HG02938 (cell line): ENCODE data around the gene FALEC.

ENCODE experiments used
- ATAC-seq: cut with Tn5 transposase; IDR thresholded peaks from one replicate; pipeline ENCODE4 v1.9.1; 2021; ENCODE audit warnings: mild to moderate bottlenecking, moderate library complexity; ENCODE audit not compliant: unreplicated experiment

Gene FALEC

GRCh38 chr1:150544204-150544603, 28.7 kb downstream of the FALEC start:
- ATAC-seq = no peak

GRCh38 chr1:150545486-150546032, 30.0 kb downstream of the FALEC start:
- ATAC-seq = no peak

- ATAC-seq = no peak
Measured at GRCh38 chr1:150546294-150546937, 30.9 kb downstream of the FALEC start.

- no peak for ATAC-seq
Measured at GRCh38 chr1:150548324-150548631, 32.7 kb downstream of the FALEC start.

- ATAC-seq = no peak
Measured at GRCh38 chr1:150548632-150549495, 33.3 kb downstream of the FALEC start, which contains the start of gene ADAMTSL4. Gene ADAMTSL4, plus strand, starts transcription at chr1:150549408. Its CDS starts 2,881 bp downstream, at chr1:150552289.

- no peak for ATAC-seq
Measured at GRCh38 chr1:150549496-150550221, 34.1 kb downstream of the FALEC start.

GRCh38 chr1:150550222-150551050, 34.9 kb downstream of the FALEC start:
- ATAC-seq = no peak

GRCh38 chr1:150551051-150551783, 35.7 kb downstream of the FALEC start:
- ATAC-seq = no peak

- no peak for ATAC-seq
Measured at GRCh38 chr1:150551784-150552127, 36.2 kb downstream of the FALEC start.

- no peak for ATAC-seq
Measured at GRCh38 chr1:150552128-150552910, 36.8 kb downstream of the FALEC start.

GRCh38 chr1:150552911-150553289, 37.3 kb downstream of the FALEC start:
- ATAC-seq = no peak

GRCh38 chr1:150553392-150554085, 38.0 kb downstream of the FALEC start:
- ATAC-seq = no peak

- no peak for ATAC-seq
Measured at GRCh38 chr1:150554086-150554452, 38.5 kb downstream of the FALEC start.

- ATAC-seq = no peak
Measured at GRCh38 chr1:150555198-150555970, 39.8 kb downstream of the FALEC start.

- ATAC-seq = no peak
Measured at GRCh38 chr1:150555971-150556865, 40.7 kb downstream of the FALEC start.

- ATAC-seq = no peak
Measured at GRCh38 chr1:150557065-150557600, 41.6 kb downstream of the FALEC start.

- ATAC-seq = no peak
Measured at GRCh38 chr1:150557813-150558212, 42.3 kb downstream of the FALEC start.
